Skeletal muscle satellite cell (primary cell): ENCODE measurements around the gene PHLPP1.
"Not testable (repeated sequence)": the region's sequence is repeated elsewhere in the genome, so short reads cannot be mapped to it uniquely, and the experiment has no call there.

Source experiments
- H3K27me3 ChIP-seq: 2 replicates; pipeline ENCODE4 v1.7.0; 2013; ENCODE audit warnings: low read length; ENCODE audit not compliant: control insufficient read depth, insufficient read depth
- H3K36me3 ChIP-seq: 2 replicates; pipeline ENCODE4 v1.7.0; 2013; ENCODE audit warnings: mild to moderate bottlenecking, control low read depth, low read length; ENCODE audit not compliant: insufficient read depth
- H3K4me1 ChIP-seq: 2 replicates; pipeline ENCODE4 v1.7.0; 2013; ENCODE audit warnings: low read length; ENCODE audit not compliant: control insufficient read depth, insufficient read depth
- H3K4me2 ChIP-seq: 2 replicates; pipeline ENCODE4 v1.7.0; 2013; ENCODE audit warnings: mild to moderate bottlenecking, low read length
- H3K4me3 ChIP-seq: 2 replicates; pipeline ENCODE4 v1.7.0; 2013; ENCODE audit warnings: low read length
- H3K9ac ChIP-seq: 2 replicates; pipeline ENCODE4 v1.7.0; 2013; ENCODE audit warnings: mild to moderate bottlenecking, low read depth, low read length, moderate library complexity
- H3K9me3 ChIP-seq: replicated peaks from 2 replicates; pipeline ENCODE4 v1.7.0; 2013; ENCODE audit warnings: mild to moderate bottlenecking, control low read depth, low read length

The PHLPP1 gene

DNA sequence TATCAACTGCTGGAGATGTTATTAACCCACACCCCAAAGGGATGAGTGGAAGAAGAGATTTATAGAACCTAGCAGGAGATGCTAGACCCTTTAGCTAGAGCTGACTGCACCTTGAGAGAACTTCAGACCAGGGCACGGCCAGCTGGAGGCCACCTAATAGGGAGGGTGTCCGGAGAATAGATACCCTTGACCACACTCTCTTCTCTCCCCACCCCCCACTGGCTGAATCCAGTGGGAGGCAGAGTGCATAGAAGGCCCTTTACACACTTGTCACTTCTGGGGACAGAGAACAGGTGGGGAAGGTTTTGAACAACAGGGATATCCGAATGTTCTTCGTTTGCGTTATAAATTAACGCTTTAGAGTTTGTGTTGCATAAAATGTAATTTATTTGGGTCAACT is 84.6 kb downstream of the PHLPP1 start:
- Histone ChIP-seq H3K4me3 (no peak overlapping the region), H3K27me3 (no peaks in the 10 kb centered on the region), H3K4me1 (no peaks in the 10 kb centered on the region), H3K36me3 (no peaks in the 10 kb centered on the region), H3K9me3 (no peaks in the 10 kb centered on the region), H3K4me2 (no peak overlapping the region), H3K9ac (no peak overlapping the region)

- H3K9ac ChIP-seq: no peak overlapping the region
- no peak overlapping the region for H3K4me3 ChIP-seq
- no peaks in the 10 kb centered on the region for H3K4me1 ChIP-seq
- H3K27me3 ChIP-seq: no peaks in the 10 kb centered on the region
- no peak overlapping the region for H3K4me2 ChIP-seq
- no peaks in the 10 kb centered on the region for H3K36me3 ChIP-seq
- no peaks in the 10 kb centered on the region for H3K9me3 ChIP-seq
These were observed 87.2 kb downstream of the PHLPP1 start for GRCh38 chr18:62802523-62802922.

GRCh38 chr18:62807396-62807795 is 92.1 kb downstream of the PHLPP1 start:
- Histone ChIP-seq H3K4me2 (no peak overlapping the region), H3K9ac (no peak overlapping the region), H3K4me1 (no peaks in the 10 kb centered on the region), H3K4me3 (no peak overlapping the region), H3K36me3 (no peaks in the 10 kb centered on the region), H3K9me3 (no peaks in the 10 kb centered on the region), H3K27me3 (no peaks in the 10 kb centered on the region)

GRCh38 chr18:62808123-62808522 is 92.8 kb downstream of the PHLPP1 start:
- Histone ChIP-seq H3K36me3 (no peaks in the 10 kb centered on the region), H3K4me2 (no peak overlapping the region), H3K27me3 (no peaks in the 10 kb centered on the region)

GRCh38 chr18:62809445-62809844 is 94.1 kb downstream of the PHLPP1 start:
- not testable (repeated sequence) for H3K9ac ChIP-seq, H3K4me2 ChIP-seq, H3K27me3 ChIP-seq, H3K4me1 ChIP-seq, H3K9me3 ChIP-seq, H3K4me3 ChIP-seq, H3K36me3 ChIP-seq

More at GRCh38 chr18:62808123-62808522, 92.8 kb downstream of the PHLPP1 start:
- no peak overlapping the region for H3K4me3 ChIP-seq
- H3K9ac ChIP-seq: no peak overlapping the region
- H3K9me3 ChIP-seq: no peaks in the 10 kb centered on the region
- no peaks in the 10 kb centered on the region for H3K4me1 ChIP-seq

- Histone ChIP-seq H3K4me3 (no peak overlapping the region), H3K9ac (no peak overlapping the region), H3K4me1 (no peaks in the 10 kb centered on the region), H3K27me3 (no peaks in the 10 kb centered on the region), H3K4me2 (no peak overlapping the region), H3K36me3 (no peaks in the 10 kb centered on the region), H3K9me3 (no peaks in the 10 kb centered on the region)
These were observed 94.6 kb downstream of the PHLPP1 start for GRCh38 chr18:62809900-62810299.

DNA sequence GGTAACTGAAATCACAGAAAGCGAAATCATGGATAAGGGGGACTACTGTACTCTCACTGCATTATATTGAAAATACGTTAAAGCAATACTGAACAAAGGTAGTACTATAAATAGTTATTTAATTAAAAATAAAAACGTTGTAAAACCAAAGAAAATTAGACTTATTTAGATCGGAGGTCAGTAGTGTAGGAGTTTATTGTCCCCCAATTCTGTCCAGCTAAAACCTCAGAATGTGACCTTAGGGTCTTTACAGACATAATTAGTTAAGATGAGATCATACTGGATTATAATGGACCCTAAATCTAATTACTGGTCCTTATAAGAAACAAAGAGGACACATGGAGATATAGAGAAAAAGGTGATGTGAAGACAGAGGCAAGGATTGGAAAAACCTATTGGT is 95.3 kb downstream of the PHLPP1 start:
- H3K4me1 ChIP-seq: no peaks in the 10 kb centered on the region
- H3K9ac ChIP-seq: no peak overlapping the region
- H3K27me3 ChIP-seq: no peaks in the 10 kb centered on the region

DNA sequence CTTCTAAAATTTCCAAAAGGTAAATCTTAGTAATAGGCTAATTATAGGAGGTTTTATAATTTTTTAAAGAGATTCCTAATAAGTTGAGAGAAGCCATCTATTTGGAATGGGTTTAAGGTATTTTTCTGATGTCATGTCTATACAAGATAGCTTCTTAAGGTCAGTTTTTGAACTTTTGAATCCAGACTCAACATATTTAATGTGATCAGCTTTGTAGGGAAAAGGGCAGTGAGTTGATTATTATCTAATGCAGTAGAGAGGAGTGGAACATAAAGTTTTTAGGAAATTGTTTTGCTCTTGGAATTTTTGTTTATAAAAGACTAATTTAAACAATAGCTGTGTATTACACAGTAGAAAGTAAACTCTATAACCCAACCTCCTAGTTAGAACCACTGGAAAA is 96.3 kb downstream of the PHLPP1 start:
- Histone ChIP-seq H3K27me3 (no peaks in the 10 kb centered on the region), H3K4me3 (no peak overlapping the region), H3K36me3 (no peaks in the 10 kb centered on the region), H3K9ac (no peak overlapping the region), H3K4me1 (no peaks in the 10 kb centered on the region), H3K4me2 (no peak overlapping the region), H3K9me3 (no peaks in the 10 kb centered on the region)

More for the DNA sequence above, 95.3 kb downstream of the PHLPP1 start:
- Histone ChIP-seq H3K36me3 (no peaks in the 10 kb centered on the region), H3K9me3 (no peaks in the 10 kb centered on the region), H3K4me2 (no peak overlapping the region), H3K4me3 (no peak overlapping the region)

DNA sequence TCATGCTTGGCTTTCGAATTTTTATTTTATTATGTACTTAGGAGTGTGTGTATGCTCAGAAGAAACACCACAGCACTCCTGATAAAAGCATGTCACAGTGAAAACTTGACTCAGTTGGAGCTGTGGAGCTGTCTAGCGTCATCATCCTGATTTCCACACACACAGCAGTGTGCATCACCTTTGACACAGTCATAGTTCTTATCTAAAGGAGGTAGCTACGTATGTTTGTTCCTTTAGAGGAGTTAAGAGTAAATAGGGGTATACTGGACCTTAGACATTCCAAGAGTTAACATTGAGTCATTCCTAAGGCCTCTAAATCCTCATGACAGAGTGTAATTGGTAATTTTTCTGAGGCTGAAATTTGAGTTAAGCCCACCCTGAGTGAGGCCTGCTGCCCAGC is 96.9 kb downstream of the PHLPP1 start:
- no peak overlapping the region for H3K4me2 ChIP-seq
- H3K4me1 ChIP-seq: no peaks in the 10 kb centered on the region
- H3K27me3 ChIP-seq: no peaks in the 10 kb centered on the region
- H3K9ac ChIP-seq: no peak overlapping the region
- H3K9me3 ChIP-seq: no peaks in the 10 kb centered on the region
- H3K4me3 ChIP-seq: no peak overlapping the region
- H3K36me3 ChIP-seq: no peaks in the 10 kb centered on the region

DNA sequence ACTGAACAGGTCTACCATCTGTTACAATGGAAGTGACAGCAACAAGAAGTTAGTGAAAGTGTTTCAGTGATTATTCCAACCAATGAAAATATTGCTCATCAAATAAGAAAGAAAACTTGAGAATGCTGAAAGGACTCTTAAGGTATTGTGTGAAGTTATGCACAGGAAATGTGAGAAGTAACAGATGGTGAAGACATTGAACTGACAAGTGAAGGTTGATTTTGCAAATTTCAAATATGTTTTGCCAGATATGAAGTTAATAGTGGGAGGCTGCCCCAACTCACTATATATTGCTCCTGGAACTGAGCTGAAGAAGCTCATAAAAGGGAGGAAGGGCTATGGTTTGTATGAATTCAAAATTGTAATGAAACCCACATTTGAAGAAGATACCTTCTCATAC is 97.5 kb downstream of the PHLPP1 start:
- Histone ChIP-seq H3K4me3 (no peak overlapping the region), H3K9ac (no peak overlapping the region), H3K27me3 (no peaks in the 10 kb centered on the region), H3K9me3 (no peaks in the 10 kb centered on the region), H3K36me3 (no peaks in the 10 kb centered on the region), H3K4me1 (no peaks in the 10 kb centered on the region), H3K4me2 (no peak overlapping the region)

GRCh38 chr18:62814132-62814759 is 98.9 kb downstream of the PHLPP1 start:
- Histone ChIP-seq H3K9ac (no peak overlapping the region), H3K27me3 (no peaks in the 10 kb centered on the region), H3K9me3 (no peaks in the 10 kb centered on the region), H3K4me3 (no peak overlapping the region), H3K4me1 (no peaks in the 10 kb centered on the region), H3K36me3 (no peaks in the 10 kb centered on the region), H3K4me2 (no peak overlapping the region)

GRCh38 chr18:62825382-62825781 is 110.0 kb downstream of the PHLPP1 start:
- H3K9ac ChIP-seq: no peak overlapping the region
- H3K4me2 ChIP-seq: no peak overlapping the region
- H3K4me3 ChIP-seq: no peak overlapping the region
- no peaks in the 10 kb centered on the region for H3K36me3 ChIP-seq
- H3K4me1 ChIP-seq: peaks cover 3% of the 10 kb centered on the region
- no peaks in the 10 kb centered on the region for H3K9me3 ChIP-seq
- no peaks in the 10 kb centered on the region for H3K27me3 ChIP-seq
